A673 (cell line): ENCODE measurements around the gene SPTBN2. TPM values are rescaled to one million over a fixed set of nuclear protein-coding genes. Genes with fewer than 3 reads are reported as not detected.

ENCODE experiments used
- BruUV-seq: library from RNA; stranded (reverse); fragments of 400-500 nt; replicated peaks from 2 replicates; lab custom pipeline; 2021; lab: Mats Ljungman, UMichigan
- CTCF ChIA-PET: fragments of 300-600 bp; sonication (Branson Sonifier 250); formaldehyde crosslinking; loops from one replicate; lab custom pipeline; 2022; ENCODE audit warnings: antibody characterized with exemption; lab: Charles Lee
- POLR2A ChIA-PET: fragments of 300-600 bp; sonication (Branson Sonifier 250); formaldehyde crosslinking; loops from one replicate; lab custom pipeline; 2022; ENCODE audit warnings: antibody characterized with exemption; ENCODE audit not compliant: low non-redundant PET; lab: Charles Lee
- DNase-seq: peaks from one replicate; pipeline ENCODE4 v3.0.0-alpha.2; 2015; ENCODE audit warnings: low spot score
- H3K27ac ChIP-seq: fragments of 200-600 bp; sonication (generic); 2 replicates; pipeline ENCODE4 v1.5.1; 2016; ENCODE audit warnings: mixed run types, low read depth, mild to moderate bottlenecking, mixed read lengths, antibody characterized with exemption, low read length; ENCODE audit not compliant: poor library complexity, severe bottlenecking
- H3K27me3 ChIP-seq: fragments of 200-600 bp; sonication (generic); replicated peaks from 2 replicates; pipeline ENCODE4 v1.6.1; 2017; ENCODE audit warnings: mixed run types, low read depth, mild to moderate bottlenecking, mixed read lengths, antibody characterized with exemption, low read length; ENCODE audit not compliant: insufficient read depth, poor library complexity
- H3K36me3 ChIP-seq: fragments of 200-600 bp; sonication (generic); 2 replicates; pipeline ENCODE4 v1.6.1; 2016; ENCODE audit warnings: mixed run types, mild to moderate bottlenecking, mixed read lengths, antibody characterized with exemption, low read length; ENCODE audit not compliant: insufficient read depth, poor library complexity, severe bottlenecking
- H3K4me1 ChIP-seq: fragments of 200-600 bp; sonication (generic); 2 replicates; pipeline ENCODE4 v1.6.1; 2017; ENCODE audit warnings: mixed run types, mild to moderate bottlenecking, mixed read lengths, antibody characterized with exemption, low read length; ENCODE audit not compliant: insufficient read depth, poor library complexity, severe bottlenecking
- H3K4me3 ChIP-seq: fragments of 200-600 bp; sonication (generic); 2 replicates; pipeline ENCODE4 v1.5.1; 2016; ENCODE audit warnings: low read depth, mixed run types, mild to moderate bottlenecking, mixed read lengths, low read length; ENCODE audit not compliant: poor library complexity, severe bottlenecking
- H3K9me3 ChIP-seq: fragments of 200-600 bp; sonication (generic); 2 replicates; pipeline ENCODE4 v1.6.1; 2016; ENCODE audit warnings: mixed run types, low read depth, mild to moderate bottlenecking, mixed read lengths, antibody characterized with exemption, low read length; ENCODE audit not compliant: poor library complexity, severe bottlenecking
- EZH2 ChIP-seq: fragments of 200-600 bp; sonication (generic); IDR thresholded peaks from 2 replicates; pipeline ENCODE4 v1.6.1; 2017; ENCODE audit warnings: borderline replicate concordance, low read depth, mild to moderate bottlenecking, mixed read lengths, antibody characterized with exemption, low read length; ENCODE audit not compliant: poor library complexity, severe bottlenecking
- intact Hi-C: fragments of 100-400 bp; cut with micrococcal nuclease; formaldehyde crosslinking; loops from one replicate; pipeline ENCODE4 v1.10.0; 2022; ENCODE audit not compliant: unreplicated experiment
- total RNA-seq: library from RNA; stranded (reverse); gene quantifications from 2 replicates; pipeline ENCODE4 v1.2.3, GENCODE V29; 2021
- TF ChIP-seq, protein P1 (sequence below): fragments of 300-800, 200-600 bp; sonication (generic); conservative IDR thresholded peaks from 2 replicates; pipeline ENCODE4 v1.5.1; 2017; ENCODE audit warnings: low read depth, mild to moderate bottlenecking, antibody characterized with exemption, low read length, moderate library complexity, mixed read lengths

The SPTBN2 gene
- total RNA-seq, 1 experiment from 2014 or later: 21.1 TPM

DNA sequence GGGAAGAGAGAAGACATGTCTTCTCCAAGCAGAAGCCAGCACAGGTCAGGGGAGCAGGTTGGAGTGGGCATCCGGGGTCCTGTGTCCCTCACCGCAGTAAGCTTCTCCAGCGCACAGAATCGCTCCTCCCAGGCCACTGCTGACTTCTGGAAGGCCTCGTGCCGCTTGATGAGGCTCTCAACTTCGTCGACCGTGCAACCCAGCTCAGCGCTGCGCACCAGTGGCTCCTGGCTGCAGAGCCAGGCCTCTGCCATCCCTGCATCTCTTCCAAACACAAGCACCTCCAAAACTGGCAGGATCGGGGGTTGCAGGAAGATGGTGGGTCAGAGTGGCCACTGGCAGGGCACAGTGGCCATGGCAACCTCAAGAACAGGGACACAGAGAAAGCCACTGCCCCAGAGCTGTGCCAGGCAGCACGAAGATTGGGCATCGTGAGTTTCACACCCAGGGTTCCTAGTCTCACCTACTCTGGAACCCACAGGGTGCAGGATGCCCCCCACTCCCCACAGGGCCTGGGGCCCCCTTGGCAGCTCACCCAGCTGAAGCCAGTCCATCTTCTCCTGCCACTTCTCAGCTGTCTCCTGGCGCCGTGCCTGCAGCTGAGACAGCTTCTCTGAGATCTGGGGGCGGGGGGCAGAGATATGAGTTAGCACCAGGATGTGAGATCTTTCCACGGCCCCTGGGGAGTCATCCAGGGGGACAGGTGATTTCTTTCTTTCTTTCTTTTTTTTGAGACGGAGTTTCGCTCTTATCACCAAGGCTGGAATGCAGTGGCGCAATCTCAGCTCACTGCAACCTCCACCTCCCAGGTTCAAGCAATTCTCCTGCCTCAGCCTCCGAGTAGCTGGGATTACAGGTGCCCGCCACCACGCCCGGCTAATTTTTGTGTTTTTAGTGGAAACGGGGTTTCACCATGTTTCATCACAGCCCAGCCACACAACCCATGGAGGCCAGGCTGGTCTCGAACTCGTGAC is 40.2 kb downstream of the SPTBN2 start:
- Histone ChIP-seq H3K9me3 (no peaks in the 10 kb centered on the region), H3K27ac (no peak overlapping the region), H3K4me1 (no peaks in the 10 kb centered on the region), H3K27me3 (no peaks in the 10 kb centered on the region), H3K36me3 (peaks cover 3% of the 10 kb centered on the region), H3K4me3 (no peak overlapping the region)
- no peak for DNase-seq
- intact Hi-C loops: no loop called here
- ChIA-PET CTCF (no interaction called here), POLR2A (no interaction called here)
- TF ChIP-seq, protein P1, sequence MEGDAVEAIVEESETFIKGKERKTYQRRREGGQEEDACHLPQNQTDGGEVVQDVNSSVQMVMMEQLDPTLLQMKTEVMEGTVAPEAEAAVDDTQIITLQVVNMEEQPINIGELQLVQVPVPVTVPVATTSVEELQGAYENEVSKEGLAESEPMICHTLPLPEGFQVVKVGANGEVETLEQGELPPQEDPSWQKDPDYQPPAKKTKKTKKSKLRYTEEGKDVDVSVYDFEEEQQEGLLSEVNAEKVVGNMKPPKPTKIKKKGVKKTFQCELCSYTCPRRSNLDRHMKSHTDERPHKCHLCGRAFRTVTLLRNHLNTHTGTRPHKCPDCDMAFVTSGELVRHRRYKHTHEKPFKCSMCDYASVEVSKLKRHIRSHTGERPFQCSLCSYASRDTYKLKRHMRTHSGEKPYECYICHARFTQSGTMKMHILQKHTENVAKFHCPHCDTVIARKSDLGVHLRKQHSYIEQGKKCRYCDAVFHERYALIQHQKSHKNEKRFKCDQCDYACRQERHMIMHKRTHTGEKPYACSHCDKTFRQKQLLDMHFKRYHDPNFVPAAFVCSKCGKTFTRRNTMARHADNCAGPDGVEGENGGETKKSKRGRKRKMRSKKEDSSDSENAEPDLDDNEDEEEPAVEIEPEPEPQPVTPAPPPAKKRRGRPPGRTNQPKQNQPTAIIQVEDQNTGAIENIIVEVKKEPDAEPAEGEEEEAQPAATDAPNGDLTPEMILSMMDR: no peak
- TF ChIP-seq EZH2: no peak
- BruUV-seq: no TSS peak

DNA sequence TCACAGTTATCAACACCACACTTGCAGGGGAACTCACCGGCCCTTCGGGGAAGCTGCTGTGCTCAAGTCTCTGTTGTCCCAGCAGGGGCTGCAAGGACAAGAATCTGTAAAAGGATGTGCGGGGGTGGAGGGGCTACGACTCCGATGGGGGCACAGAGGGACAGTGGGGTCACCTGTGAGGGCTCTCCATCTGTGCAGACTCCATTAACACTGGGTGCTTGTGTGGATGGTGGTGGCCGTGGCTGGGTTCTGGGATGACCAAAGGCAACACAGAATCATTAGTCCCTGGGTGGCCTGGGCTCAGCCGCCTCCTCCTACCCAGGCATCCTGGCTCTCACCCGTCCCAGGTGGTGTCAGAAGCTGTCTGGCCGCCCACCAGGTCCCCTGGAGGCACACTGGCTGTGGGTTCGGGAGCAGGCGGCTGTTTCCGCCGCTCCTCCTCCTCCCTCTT is 41.2 kb downstream of the SPTBN2 start:
- ChIA-PET CTCF (no interaction called here), POLR2A (no interaction called here)

DNA sequence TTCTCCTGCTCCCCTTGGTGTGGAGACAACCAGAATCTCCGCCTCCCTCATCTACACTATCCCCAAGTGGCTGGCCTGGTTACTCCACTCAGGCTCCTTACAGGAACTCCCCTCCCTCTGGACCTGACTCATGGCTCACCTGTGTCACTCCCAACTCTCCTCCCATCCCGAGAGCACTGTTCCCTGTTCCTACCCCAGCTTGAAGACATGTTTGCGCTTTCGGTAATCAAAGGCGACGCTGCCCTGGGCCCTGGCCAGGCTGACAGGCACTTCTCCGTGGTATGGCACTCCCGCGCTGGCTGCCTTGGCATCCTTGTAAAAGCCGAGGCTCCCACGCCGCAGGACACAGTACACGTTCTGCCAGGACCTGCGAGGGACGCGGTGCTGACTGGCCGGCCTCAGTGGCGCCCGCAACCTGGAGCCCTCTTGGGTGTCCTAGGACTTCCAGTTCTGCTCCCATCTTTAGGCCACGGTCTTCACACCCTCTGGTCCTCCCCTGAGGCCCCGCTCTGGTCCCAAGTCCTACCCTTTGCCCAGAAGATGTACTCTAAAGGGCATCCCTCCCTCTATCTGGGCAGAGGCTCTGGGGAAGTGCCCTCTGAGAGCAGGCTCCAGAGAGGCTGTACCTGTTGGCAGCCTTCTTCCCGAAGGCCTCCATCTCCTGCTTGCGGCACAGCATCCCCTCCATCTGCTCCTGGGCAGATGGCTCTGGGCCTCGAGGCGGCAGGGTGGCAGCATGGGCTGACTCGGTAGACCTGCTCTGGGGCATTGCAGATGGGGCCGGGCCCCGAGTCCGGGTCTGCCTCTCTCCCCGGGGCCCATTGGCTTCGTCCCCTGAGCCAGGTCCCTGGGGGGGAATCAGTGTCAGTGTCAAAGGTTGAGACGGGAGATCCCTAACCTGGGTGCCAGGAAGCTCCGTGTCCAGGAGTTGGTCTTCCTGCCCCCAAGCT is 41.9 kb downstream of the SPTBN2 start:
- BruUV-seq: no TSS peak
- ChIA-PET POLR2A (no interaction called here), CTCF (no interaction called here)
- intact Hi-C loops: no loop called here
- TF ChIP-seq EZH2: no peak
- TF ChIP-seq, protein P1: no peak
- Histone ChIP-seq H3K4me3 (no peak overlapping the region), H3K36me3 (peaks cover 3% of the 10 kb centered on the region), H3K27me3 (no peaks in the 10 kb centered on the region), H3K27ac (no peak overlapping the region), H3K9me3 (no peaks in the 10 kb centered on the region), H3K4me1 (no peaks in the 10 kb centered on the region)
- DNase-seq: no peak

More for the DNA sequence above, 41.2 kb downstream of the SPTBN2 start:
- Histone ChIP-seq H3K36me3 (peaks cover 3% of the 10 kb centered on the region), H3K27me3 (no peaks in the 10 kb centered on the region), H3K4me1 (no peaks in the 10 kb centered on the region), H3K27ac (no peak overlapping the region), H3K9me3 (no peaks in the 10 kb centered on the region), H3K4me3 (no peak overlapping the region)
- DNase-seq: no peak
- no TSS peak for BruUV-seq
- intact Hi-C loops: no loop called here
- TF ChIP-seq, protein P1: no peak
- TF ChIP-seq EZH2: no peak
